Testis (tissue), 3 donors: ENCODE measurements around the gene MANF. TPM values are rescaled to one million over a fixed set of nuclear protein-coding genes. Genes with fewer than 3 reads are reported as not detected.
A peak's percentile ranks its signal among the peaks of the same experiment; 100 is the strongest.

Experiments
- DNase-seq: peaks from one replicate; pipeline ENCODE4 v3.0.0-alpha.2; 2019
- H3K27ac ChIP-seq, 2 donors: fragments of 200-600 bp; sonication (generic); one replicate each; pipeline ENCODE4 v1.5.1; 2019
- H3K27me3 ChIP-seq: fragments of 200-600 bp; sonication (generic); one replicate; pipeline ENCODE4 v1.5.1; 2019
- H3K36me3 ChIP-seq: fragments of 200-600 bp; sonication (generic); one replicate; pipeline ENCODE4 v1.5.1; 2017; ENCODE audit warnings: low read depth; ENCODE audit errors: missing control alignments
- H3K4me1 ChIP-seq: fragments of 200-600 bp; sonication (generic); one replicate; pipeline ENCODE4 v1.5.1; 2019
- H3K4me3 ChIP-seq, 2 donors: fragments of 200-600 bp; sonication (generic); one replicate each; pipeline ENCODE4 v1.5.1; 2017 to 2019
- H3K9me3 ChIP-seq: fragments of 200-600 bp; sonication (generic); one replicate; pipeline ENCODE4 v1.5.1; 2017
- CTCF ChIP-seq, 3 experiments: fragments of 450-650 bp in 2 of 3; fragments of 200-600 bp in 1 of 3; sonication (generic) in 1 of 3; IDR thresholded peaks; one replicate each; pipeline ENCODE4 v1.5.1; 2016 to 2019; ENCODE audit warnings: antibody characterized with exemption in 3 of 3, mild to moderate bottlenecking in 2 of 3, moderate library complexity in 1 of 3
- POLR2A ChIP-seq: fragments of 450-650 bp; IDR thresholded peaks from one replicate; pipeline ENCODE4 v1.6.1; 2017; ENCODE audit warnings: antibody characterized with exemption, mild to moderate bottlenecking, moderate library complexity
- WGBS, 2 donors: methylation state at CpG; one replicate each; pipeline ENCODE4 v1.1.5; 2018; 5-methylcytosine and 5-hydroxymethylcytosine counted together
- intact Hi-C: fragments of 100-400 bp; cut with DNase I; formaldehyde crosslinking; loops from one replicate; pipeline ENCODE4 v1.15.1; 2023; ENCODE audit warnings: low total_unique reads
- polyA plus RNA-seq: library from polyadenylated mRNA; stranded (reverse); fragments of 350-450 nt; fragmentation: Illumina TruSeq; extraction: RNeasy Lipid Tissue Mini Kit (QIAGEN cat#74804); gene quantifications from one replicate; pipeline ENCODE4 v1.2.3, GENCODE V29; 2014; ENCODE audit warnings: low read depth, low replicate concordance; ENCODE audit not compliant: insufficient read depth
- total RNA-seq, 2 donors: library from RNA; depleted of rRNA; stranded (reverse); fragments of >200 nt; gene quantifications; one replicate each; pipeline ENCODE4 v1.2.3, GENCODE V29; 2016

Gene MANF
- total and polyA plus RNA-seq, 3 donors from 2014 or later = 48.6 to 167 (median 62.8) TPM

DNA sequence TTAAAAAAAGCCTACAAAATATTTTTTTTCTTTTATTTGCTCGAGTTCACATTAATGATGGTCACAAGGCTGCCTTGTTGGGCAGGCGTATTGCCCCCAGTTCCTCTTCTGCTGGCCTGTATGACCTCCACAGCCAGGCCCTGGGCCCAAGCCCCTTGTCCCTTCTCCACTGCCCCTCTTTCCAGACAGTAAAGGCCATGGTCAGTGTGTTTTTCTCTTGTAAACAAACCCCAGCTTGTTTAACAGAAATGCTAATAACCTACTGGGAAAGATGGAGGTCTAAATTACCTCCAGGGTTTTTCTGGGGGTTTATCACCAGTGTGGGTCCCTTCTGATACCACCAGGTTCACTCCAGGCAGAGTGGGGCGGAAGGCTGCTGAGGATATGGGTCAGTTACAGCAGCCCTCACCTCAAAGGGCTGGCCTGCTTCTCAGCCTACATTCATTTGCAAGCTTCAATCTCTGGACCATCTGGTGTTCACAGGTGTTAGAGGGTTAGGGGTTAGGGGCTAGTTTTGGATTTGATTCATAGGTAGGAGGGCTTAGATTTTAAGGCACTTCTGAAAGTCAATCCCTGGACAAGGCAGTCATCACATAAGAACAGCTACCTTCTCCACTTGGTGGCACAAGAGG lies 2.0 kb upstream of the MANF start:
- H3K4me1 ChIP-seq = peaks cover 14% of the 10 kb centered on the region
- H3K27me3 ChIP-seq = no peaks in the 10 kb centered on the region
- no peak overlapping the region for H3K27ac ChIP-seq
- H3K9me3 ChIP-seq = no peaks in the 10 kb centered on the region
- intact Hi-C loops = no loop called here
- no peak overlapping the region for H3K4me3 ChIP-seq
- WGBS, 2 donors = 77 to 92% methylated on average over 3 of the region's 3 CpGs
- no peak for DNase-seq
- H3K36me3 ChIP-seq = no peaks in the 10 kb centered on the region
- TF ChIP-seq CTCF (IDR thresholded peaks at IDR 0.05) = no peak
- TF ChIP-seq POLR2A = no peak

- WGBS, 2 donors = 0 to 1% methylated on average over 5 to 26 of the region's 29 CpGs
- H3K9me3 ChIP-seq = no peaks in the 10 kb centered on the region
- intact Hi-C loops = no loop called here
- no peaks in the 10 kb centered on the region for H3K36me3 ChIP-seq
- peak; percentile 28 for DNase-seq
- peak overlapping the region; percentile 91 to 96 for H3K4me3 ChIP-seq
- H3K4me1 ChIP-seq = peaks cover 14% of the 10 kb centered on the region
- H3K27ac ChIP-seq = peak overlapping the region; percentile 91 to 96
- TF ChIP-seq POLR2A (no peak), CTCF (IDR thresholded peaks at IDR 0.05) (no peak)
- no peaks in the 10 kb centered on the region for H3K27me3 ChIP-seq
Measured at GRCh38 chr3:51384055-51384725, 901 bp upstream of the MANF start.

DNA sequence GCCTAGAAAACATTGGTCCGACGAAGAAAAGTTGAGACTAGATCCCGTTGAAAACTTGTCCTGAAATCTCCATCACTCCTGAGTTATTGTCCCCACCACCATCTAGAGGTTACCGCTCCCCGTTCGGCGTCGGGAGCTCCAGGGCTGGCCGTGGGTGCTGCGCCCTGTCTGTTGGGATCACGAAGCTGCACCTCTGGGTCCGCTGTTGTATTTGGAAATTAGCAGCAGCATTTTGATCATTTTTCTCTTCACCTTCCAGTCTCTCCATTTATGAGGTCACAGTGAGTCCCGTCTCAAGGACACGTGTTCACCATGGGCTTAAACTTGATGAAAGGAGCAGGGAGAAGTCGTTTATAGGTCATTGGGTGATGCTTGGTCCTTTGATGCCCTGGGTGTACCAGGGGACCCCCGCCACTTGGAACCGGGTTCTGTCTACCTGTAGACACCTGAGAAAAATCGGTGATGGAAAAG lies 565 bp downstream of the MANF start:
- peaks cover 20% of the 10 kb centered on the region for H3K4me1 ChIP-seq
- H3K36me3 ChIP-seq = no peaks in the 10 kb centered on the region
- peak overlapping the region; percentile 91 to 96 for H3K4me3 ChIP-seq
- intact Hi-C loops = loop anchor here (5.0 kb wide), 1 partner anchor 768 kb away; the partner anchor contains the start of gene MAPKAPK3
- DNase-seq = peak; percentile 15
- peak overlapping the region; percentile 90 to 91 for H3K27ac ChIP-seq
- no peaks in the 10 kb centered on the region for H3K9me3 ChIP-seq
- TF ChIP-seq CTCF (IDR thresholded peaks at IDR 0.05) (no peak), POLR2A (no peak)
- no peaks in the 10 kb centered on the region for H3K27me3 ChIP-seq
- 2 to 3% methylated on average over 15 to 18 of the region's 18 CpGs for WGBS, 2 donors

- no peak for DNase-seq
- H3K27me3 ChIP-seq = no peaks in the 10 kb centered on the region
- WGBS, 2 donors = 34 to 38% methylated on average over 8 of the region's 8 CpGs
- intact Hi-C loops = loop anchor here (5.0 kb wide), 1 partner anchor 769 kb away; the partner anchor contains the start of gene MAPKAPK3
- H3K27ac ChIP-seq = peak overlapping the region; percentile 90 to 91
- H3K9me3 ChIP-seq = no peaks in the 10 kb centered on the region
- H3K4me1 ChIP-seq = peaks cover 22% of the 10 kb centered on the region
- no peaks in the 10 kb centered on the region for H3K36me3 ChIP-seq
- peak overlapping the region; percentile 91 to 96 for H3K4me3 ChIP-seq
- TF ChIP-seq POLR2A = no peak
- TF ChIP-seq CTCF (IDR thresholded peaks at IDR 0.05) = no peak
Measured at GRCh38 chr3:51386159-51386851, 1.2 kb downstream of the MANF start.
